Measurements from ENCODE around the gene NCLN. TPM values are rescaled to one million over a fixed set of nuclear protein-coding genes. Genes with fewer than 3 reads are reported as not detected.

NCLN gene
- total and polyA plus RNA-seq, 3 donors from 2014 or later, result 50.2 to 65.5 (median 65.3) TPM

GRCh38 chr19:3161453-3161852 is 24.3 kb upstream of the NCLN start:
- H3K27me3 ChIP-seq, result no peaks in the 10 kb centered on the region
- no peak for DNase-seq

GRCh38 chr19:3162418-3163229 is 23.1 kb upstream of the NCLN start:
- peaks cover 4% of the 10 kb centered on the region for H3K4me1 ChIP-seq
- no peaks in the 10 kb centered on the region for H3K9me3 ChIP-seq
- no peaks in the 10 kb centered on the region for H3K27me3 ChIP-seq
- intact Hi-C loops (cut with DNase I; ENCODE audit: low total_unique reads), result loop anchor here (10.0 kb wide), 1 partner anchor 88 kb away; no protein-coding TSS in a partner anchor
- peak; percentile 84 for DNase-seq
- H3K27ac ChIP-seq, result no peak overlapping the region
- 52 to 58% methylated on average over 19 to 38 of the region's 38 CpGs for WGBS, 2 donors
- TF ChIP-seq POLR2A (IDR thresholded peaks at IDR 0.05), result no peak
- TF ChIP-seq CTCF (IDR thresholded peaks at IDR 0.05), result no peak
- H3K36me3 ChIP-seq (ENCODE audit: low read depth, missing control alignments), result no peaks in the 10 kb centered on the region
- peak overlapping the region; percentile 30 to 36 for H3K4me3 ChIP-seq

More at GRCh38 chr19:3161453-3161852, 24.3 kb upstream of the NCLN start:
- Histone ChIP-seq H3K36me3 (ENCODE audit: low read depth, missing control alignments) (no peaks in the 10 kb centered on the region), H3K4me1 (peaks cover 4% of the 10 kb centered on the region), H3K27ac (no peak overlapping the region), H3K9me3 (no peaks in the 10 kb centered on the region), H3K4me3 (no peak overlapping the region)
- intact Hi-C loops (cut with DNase I; ENCODE audit: low total_unique reads), result loop anchor here (10.0 kb wide), 1 partner anchor 87 kb away; no protein-coding TSS in a partner anchor
- 90 to 96% methylated on average over 4 of the region's 4 CpGs for WGBS, 2 donors
- no peak for TF ChIP-seq POLR2A (IDR thresholded peaks at IDR 0.05)
- TF ChIP-seq CTCF (IDR thresholded peaks at IDR 0.05), result no peak

GRCh38 chr19:3163230-3163886 is 22.4 kb upstream of the NCLN start:
- intact Hi-C loops (cut with DNase I; ENCODE audit: low total_unique reads), result loop anchor here (10.0 kb wide), 1 partner anchor 89 kb away; no protein-coding TSS in a partner anchor
- WGBS, 2 donors, result 7 to 18% methylated on average over 10 to 27 of the region's 27 CpGs
- no peaks in the 10 kb centered on the region for H3K9me3 ChIP-seq

DNA sequence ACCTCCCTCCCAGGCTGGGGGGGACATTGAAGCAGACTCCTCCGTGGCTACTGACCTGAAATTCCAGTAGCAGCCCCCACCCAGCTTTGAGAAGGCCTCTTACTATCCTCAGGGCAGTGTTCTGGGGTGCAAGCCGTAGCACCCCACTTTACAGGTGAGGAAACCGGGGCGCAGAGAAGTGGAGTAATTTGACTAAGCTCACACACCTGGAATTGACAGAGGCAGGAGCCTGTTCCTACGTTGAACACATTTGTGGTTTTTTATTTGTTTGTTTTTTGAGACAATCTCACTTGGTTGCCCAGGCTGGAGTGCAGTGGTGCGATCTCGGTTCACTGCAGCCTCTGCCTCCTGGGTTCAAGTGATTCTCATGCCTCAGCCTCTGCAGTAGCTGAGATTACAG is 21.8 kb upstream of the NCLN start:
- Histone ChIP-seq H3K4me1 (peaks cover 4% of the 10 kb centered on the region), H3K27me3 (no peaks in the 10 kb centered on the region), H3K36me3 (ENCODE audit: low read depth, missing control alignments) (no peaks in the 10 kb centered on the region), H3K4me3 (no peak overlapping the region), H3K9me3 (no peaks in the 10 kb centered on the region), H3K27ac (no peak overlapping the region)
- intact Hi-C loops (cut with DNase I; ENCODE audit: low total_unique reads), result loop anchor here (10.0 kb wide), 1 partner anchor 89 kb away; no protein-coding TSS in a partner anchor
- WGBS, 2 donors, result 48 to 63% methylated on average over 5 to 7 of the region's 7 CpGs
- no peak for DNase-seq
- no peak for TF ChIP-seq CTCF (IDR thresholded peaks at IDR 0.05)
- TF ChIP-seq POLR2A (IDR thresholded peaks at IDR 0.05), result no peak

More at GRCh38 chr19:3163230-3163886, 22.4 kb upstream of the NCLN start:
- no peaks in the 10 kb centered on the region for H3K27me3 ChIP-seq
- H3K4me3 ChIP-seq, result peak overlapping the region; percentile 30 to 36
- TF ChIP-seq POLR2A (IDR thresholded peaks at IDR 0.05), result no peak
- TF ChIP-seq CTCF (IDR thresholded peaks at IDR 0.05), result peak; percentile 70 to 84 (median 81)
- peak; percentile 66 for DNase-seq
- no peak overlapping the region for H3K27ac ChIP-seq
- H3K4me1 ChIP-seq, result peaks cover 4% of the 10 kb centered on the region
- no peaks in the 10 kb centered on the region for H3K36me3 ChIP-seq (ENCODE audit: low read depth, missing control alignments)

Measured in testis (tissue), 3 donors.